ENCODE data around the gene RPA3. TPM values are rescaled to one million over a fixed set of nuclear protein-coding genes. Genes with fewer than 3 reads are reported as not detected.
A peak's percentile ranks its signal among the peaks of the same experiment; 100 is the strongest.

The RPA3 gene
- total and polyA plus RNA-seq, 9 of the 15 experiments (the other 6 are each of a cell fraction or from before 2014, with no cell fraction given), result 68.5 to 265 (median 125) TPM

GRCh38 chr7:7640221-7641128 is 77.9 kb downstream of the RPA3 start, which contains the start of gene UMAD1 (continued):
- TF ChIP-seq, protein P1, sequence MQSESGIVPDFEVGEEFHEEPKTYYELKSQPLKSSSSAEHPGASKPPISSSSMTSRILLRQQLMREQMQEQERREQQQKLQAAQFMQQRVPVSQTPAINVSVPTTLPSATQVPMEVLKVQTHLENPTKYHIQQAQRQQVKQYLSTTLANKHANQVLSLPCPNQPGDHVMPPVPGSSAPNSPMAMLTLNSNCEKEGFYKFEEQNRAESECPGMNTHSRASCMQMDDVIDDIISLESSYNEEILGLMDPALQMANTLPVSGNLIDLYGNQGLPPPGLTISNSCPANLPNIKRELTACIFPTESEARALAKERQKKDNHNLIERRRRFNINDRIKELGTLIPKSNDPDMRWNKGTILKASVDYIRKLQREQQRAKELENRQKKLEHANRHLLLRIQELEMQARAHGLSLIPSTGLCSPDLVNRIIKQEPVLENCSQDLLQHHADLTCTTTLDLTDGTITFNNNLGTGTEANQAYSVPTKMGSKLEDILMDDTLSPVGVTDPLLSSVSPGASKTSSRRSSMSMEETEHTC (IDR thresholded peaks at IDR 0.05), result peak; percentile 20; the same call in 1 of the 2 replicates
- peak; percentile 70 for TF ChIP-seq ELF4 (CRISPR knock-in tag; IDR thresholded peaks at IDR 0.05)
- TF ChIP-seq, protein P2, sequence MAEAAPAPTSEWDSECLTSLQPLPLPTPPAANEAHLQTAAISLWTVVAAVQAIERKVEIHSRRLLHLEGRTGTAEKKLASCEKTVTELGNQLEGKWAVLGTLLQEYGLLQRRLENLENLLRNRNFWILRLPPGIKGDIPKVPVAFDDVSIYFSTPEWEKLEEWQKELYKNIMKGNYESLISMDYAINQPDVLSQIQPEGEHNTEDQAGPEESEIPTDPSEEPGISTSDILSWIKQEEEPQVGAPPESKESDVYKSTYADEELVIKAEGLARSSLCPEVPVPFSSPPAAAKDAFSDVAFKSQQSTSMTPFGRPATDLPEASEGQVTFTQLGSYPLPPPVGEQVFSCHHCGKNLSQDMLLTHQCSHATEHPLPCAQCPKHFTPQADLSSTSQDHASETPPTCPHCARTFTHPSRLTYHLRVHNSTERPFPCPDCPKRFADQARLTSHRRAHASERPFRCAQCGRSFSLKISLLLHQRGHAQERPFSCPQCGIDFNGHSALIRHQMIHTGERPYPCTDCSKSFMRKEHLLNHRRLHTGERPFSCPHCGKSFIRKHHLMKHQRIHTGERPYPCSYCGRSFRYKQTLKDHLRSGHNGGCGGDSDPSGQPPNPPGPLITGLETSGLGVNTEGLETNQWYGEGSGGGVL (CRISPR knock-in tag; IDR thresholded peaks at IDR 0.05), result no peak
- TF ChIP-seq, protein P3, sequence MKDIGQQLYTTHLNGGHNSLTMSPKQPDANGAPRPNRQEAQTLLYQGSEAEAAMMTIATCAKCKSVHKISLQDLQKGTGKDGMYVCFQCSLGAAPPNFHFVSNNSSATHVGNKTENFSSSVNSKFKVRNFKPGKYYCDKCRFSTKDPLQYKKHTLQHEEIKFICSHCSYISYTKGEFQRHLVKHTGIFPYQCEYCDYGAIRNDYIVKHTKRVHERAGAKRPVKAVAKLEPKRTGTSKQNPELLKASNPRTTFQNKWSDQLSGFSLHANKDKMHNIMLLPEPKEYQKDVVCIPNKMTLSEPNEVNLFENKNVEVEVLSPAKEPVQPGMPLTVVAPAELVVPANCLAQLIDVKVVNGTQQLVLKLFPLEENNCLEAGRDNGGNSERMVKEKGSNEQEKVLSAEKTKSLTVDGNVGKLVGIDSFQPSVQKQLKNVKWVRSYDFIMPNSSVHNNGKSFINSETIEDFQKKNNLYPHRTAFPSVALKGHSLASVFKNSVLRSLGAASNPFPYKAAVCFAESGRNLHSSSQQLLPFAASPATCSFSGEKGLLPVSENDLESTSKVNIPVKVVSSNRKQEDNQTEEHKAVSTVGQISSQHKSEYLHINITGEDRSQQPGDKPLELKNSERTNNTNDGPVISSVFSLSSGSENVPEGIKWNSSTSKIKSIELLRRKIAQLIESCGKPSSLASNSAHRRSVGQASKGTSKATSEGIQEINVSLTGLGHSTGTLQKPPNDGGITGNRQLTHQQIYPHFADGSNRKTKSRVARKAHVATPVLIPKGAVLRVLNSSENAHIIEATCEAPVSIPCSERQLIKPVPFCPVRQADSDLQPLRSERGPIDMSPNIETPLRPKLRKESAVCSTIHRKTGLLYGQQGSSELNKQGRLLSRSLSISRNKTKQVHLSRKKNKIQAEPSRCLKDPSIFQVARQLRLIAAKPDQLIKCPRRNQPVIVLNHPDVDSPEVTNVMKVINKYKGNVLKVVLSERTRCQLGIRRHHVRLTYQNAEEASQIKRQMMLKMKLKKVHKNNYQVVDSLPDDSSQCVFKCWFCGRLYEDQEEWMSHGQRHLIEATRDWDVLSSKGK (CRISPR knock-in tag; IDR thresholded peaks at IDR 0.05), result no peak
- peak; percentile 1; the same call in 1 of the 2 replicates for TF ChIP-seq CEBPG (CRISPR knock-in tag; IDR thresholded peaks at IDR 0.05)
- no peak for TF ChIP-seq CEBPG (tag; conservative IDR thresholded peaks at IDR 0.05 in 1 of 2, IDR thresholded peaks at IDR 0.05 in 1 of 2)
- TF ChIP-seq, protein P4, sequence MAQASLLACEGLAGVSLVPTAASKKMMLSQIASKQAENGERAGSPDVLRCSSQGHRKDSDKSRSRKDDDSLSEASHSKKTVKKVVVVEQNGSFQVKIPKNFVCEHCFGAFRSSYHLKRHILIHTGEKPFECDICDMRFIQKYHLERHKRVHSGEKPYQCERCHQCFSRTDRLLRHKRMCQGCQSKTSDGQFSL (CRISPR knock-in tag; IDR thresholded peaks at IDR 0.05), result no peak
- TF ChIP-seq, protein P4 (tag; IDR thresholded peaks at IDR 0.05), result no peak
